NCI-H128 (cell line): ENCODE data around the gene BARHL1.

Source experiments
- DNase-seq: peaks from one replicate; lab custom pipeline; 2025; ENCODE audit not compliant: unreplicated experiment; lab: John Stamatoyannopoulos, UW

Gene BARHL1

DNA sequence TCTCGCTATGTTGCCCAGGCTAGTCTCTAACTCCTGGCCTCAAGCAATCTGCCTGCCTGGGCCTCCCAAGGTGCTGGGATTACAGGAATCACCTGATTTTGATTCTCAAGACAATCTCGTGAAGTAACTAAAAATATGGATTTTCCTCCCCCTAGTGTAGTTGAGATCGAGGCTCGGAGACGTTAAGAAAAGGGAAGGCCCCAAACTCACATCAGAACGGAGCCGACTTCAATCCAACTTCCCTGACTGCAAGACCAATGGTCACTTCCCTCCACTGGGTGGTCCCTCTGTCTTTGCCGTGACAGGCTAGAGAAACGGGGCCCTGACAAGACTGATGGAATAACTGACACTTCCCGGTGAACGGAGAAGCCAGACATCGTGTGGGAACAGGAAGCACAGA, 28.3 kb downstream of the BARHL1 start:
- no peak for DNase-seq

DNA sequence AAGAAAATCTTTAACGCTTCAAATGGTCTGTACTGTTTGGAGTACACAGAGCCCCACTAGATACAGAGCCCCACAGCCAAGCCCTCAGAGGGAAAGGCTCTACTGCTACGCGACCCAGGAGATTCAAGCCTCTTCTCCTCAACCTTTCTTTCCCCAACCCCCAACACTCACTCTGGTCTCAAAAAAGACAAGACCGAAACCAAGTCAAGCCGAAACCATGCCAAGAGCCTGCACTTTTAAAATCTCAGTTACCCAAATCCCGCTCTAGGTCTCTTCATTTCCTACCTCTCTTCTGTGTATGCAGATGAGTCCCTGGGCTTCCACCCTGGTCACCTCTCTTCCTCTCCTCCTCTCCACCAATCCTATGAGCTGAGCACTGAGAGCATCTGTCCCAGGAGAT, 31.9 kb downstream of the BARHL1 start:
- DNase-seq, result no peak

- no peak for DNase-seq
Measured at GRCh38 chr9:132615774-132616173, 33.4 kb downstream of the BARHL1 start.

DNA sequence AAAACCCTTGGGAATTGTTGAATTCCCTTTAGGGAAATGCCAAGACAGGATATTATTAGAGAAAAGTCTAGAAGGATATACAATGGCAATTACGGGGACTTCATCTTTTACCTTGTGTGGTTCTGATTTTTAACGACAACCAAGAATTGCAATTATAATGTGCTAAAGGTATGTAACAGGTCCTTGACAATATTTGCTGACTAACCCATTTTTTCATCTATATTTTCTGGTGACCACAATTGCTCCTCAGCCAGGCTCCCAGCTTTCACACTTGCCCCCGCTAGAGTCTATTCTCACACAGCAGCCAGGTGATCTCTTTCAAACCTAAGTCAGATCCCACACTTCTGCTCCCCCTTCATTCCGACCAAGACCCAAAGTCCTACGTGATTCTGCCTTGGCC, 34.3 kb downstream of the BARHL1 start:
- DNase-seq, result no peak

GRCh38 chr9:132622159-132622558, 39.8 kb downstream of the BARHL1 start:
- DNase-seq, result no peak

DNA sequence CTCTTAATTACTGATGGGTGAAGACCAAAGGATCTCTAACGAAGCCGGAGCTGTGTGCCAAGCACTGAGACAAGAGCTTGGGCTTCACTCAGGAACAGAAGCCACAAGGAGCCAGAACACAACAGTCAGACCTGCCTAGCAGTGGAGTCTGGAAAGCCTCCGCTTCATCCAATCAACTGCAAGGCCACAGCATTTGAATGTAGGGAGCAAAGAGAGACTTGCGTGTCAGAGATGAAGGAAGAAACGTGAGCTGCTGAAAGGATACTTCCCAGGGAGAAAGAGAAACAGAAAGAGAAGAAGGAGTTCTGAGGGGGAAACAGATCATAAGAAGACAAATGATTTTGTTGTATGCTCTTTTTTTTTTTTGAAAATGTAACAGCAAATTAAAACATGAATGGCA, 43.9 kb downstream of the BARHL1 start:
- DNase-seq, result no peak

GRCh38 chr9:132627106-132627505, 44.7 kb downstream of the BARHL1 start:
- no peak for DNase-seq

DNA sequence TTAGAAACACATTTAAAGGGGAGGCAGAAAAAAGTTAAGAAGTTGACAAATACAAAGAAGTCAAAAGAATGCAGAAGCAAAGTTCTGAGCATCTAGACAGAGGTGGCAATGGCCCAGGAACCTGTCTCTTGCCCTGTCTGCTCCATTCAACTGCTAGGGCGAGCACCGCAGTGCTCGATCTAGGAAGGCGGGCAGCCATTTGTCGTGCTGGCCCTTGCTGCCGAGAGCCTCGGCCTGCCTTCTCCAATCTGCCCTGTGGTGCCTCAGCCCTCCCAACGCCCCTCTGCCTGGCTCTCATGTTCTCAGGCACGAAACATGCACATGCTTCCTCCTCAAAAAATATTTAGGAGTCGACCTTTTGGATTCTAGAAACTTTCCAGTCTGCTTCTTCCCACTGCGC, 45.2 kb downstream of the BARHL1 start:
- no peak for DNase-seq

- DNase-seq, result no peak
Measured at GRCh38 chr9:132628746-132629145, 46.3 kb downstream of the BARHL1 start.

DNA sequence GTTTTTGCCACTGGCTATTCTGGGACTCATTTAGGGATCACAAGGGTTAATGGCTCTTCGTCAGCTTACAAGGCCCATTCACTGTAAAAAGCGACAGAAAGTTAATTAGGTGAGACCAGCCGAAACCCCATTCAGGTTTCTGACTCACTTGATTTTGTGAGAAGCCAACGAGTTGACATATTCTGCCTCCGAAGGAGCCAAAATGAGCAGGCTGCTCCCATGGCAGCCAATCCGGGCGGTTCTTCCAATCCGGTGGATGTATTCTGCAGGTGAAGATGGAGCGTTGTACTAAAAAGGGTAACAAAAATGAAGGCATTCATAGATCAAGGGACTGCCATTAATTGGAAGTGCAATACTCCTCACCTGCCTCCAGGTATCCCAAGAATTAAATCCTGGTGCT, 47.7 kb downstream of the BARHL1 start:
- DNase-seq, result no peak

DNA sequence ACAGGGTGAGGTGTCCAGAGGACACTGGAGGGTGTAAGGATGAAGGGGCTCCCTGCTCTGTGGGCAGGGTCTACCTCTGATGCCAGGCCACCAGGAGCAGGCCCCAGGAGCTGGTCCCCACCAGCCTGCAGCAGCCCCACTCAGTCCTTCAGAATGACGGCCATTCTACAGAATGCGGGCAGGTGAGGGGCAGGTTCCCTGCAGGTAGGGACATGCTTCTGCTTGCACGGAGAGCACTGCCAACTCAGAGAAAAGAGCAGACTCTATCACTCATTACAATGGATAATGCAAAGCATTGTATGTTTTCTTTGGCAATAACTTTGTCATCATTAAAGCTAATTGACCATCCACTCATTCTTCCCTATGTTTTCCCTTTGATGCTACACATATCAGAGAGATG, 48.4 kb downstream of the BARHL1 start:
- no peak for DNase-seq

DNA sequence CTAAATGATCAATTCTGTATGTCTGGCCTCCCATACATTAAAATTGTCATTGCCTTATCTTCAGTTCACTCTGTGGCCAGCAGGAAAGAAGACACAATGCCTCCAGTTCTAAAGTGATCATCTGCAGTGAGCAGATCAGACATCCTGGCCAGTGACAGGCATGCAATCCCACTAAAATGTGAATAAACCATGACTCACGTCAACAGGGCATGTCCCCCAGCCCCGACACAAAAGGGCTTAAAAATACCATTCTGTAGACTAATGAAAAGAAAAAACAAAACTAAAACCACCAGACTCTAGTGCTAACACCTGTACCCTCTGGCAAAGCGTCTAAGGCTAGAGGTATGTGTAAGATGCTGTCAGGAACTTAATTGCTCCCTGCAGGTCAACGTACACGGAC, 48.9 kb downstream of the BARHL1 start:
- DNase-seq, result no peak

DNA sequence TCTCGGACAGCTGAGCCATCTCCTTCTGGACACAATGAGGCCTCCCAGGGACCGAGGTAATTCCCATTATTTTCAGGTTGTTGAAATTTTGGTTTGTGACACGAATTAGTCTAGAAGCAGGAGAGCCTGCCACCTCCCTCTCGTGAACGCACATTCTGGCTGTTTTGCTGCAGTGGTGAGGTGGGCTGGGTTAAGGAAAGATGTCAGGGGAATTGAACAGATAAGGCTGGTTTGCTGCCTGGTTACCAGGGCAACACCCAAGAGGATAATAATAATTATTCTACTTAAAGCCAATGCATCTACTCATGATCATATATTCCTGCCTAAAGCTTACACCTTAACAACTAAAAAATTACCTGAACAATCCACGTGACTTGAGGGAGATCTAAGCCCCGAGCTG, 49.3 kb downstream of the BARHL1 start:
- no peak for DNase-seq

- DNase-seq, result no peak
Measured at GRCh38 chr9:132632413-132633129, 50.2 kb downstream of the BARHL1 start.

DNA sequence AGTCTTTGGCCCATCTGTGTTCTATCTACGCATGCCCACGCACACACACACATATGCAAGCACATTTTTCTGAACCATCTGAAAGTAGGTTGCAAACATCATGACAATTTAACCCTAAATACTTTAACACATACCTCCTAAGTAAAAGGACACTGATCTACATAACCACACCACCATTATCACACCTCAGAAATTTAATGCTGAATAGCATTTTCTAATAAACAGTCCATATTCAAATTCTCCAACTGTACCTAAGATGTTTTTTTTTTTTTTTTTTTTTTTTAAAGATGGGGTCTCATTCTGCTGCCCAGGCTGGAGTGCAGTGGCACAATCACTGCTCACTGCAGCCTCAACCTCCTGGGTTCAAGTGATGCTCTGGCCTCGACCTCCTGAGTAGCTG, 51.9 kb downstream of the BARHL1 start:
- DNase-seq, result no peak

DNA sequence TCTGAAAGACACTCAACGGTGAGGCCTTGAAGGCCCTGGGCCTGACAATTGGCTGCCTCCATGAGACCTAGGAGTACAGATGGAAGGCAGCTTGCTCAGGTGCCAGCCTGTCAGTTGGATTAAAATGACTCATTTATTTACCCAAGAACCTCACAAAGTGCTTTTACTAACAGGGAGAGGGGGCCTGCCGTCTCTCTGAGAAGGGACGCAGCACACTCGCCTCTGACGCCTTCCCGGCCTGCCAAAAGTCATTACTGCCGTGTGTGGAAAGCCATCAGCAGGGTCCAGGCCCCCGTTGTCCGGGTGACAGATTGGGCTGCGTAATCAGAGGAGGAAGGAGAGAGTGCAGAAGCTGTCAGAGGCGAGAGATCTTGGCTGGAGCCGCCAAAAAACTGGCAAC, 54.9 kb downstream of the BARHL1 start:
- DNase-seq, result peak; percentile 11

DNA sequence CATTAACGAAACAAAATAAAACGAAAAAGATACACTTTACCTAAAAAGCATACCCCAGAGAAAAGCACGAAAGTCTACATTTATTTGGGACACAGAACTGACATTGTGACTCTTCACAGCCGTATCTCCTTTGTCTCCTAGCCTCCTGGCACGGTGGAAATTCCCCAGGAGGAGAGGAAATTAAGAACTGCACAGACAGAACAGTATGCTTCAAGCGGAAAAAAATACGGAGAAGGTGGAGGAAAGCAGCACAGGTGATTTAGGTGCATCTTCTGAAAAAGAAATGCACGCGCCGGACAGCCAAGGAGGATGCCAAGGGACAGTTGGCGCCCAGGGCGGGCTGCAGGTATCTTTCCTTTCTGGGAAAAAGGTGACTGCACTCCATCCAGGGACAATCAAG, 55.4 kb downstream of the BARHL1 start:
- no peak for DNase-seq

DNA sequence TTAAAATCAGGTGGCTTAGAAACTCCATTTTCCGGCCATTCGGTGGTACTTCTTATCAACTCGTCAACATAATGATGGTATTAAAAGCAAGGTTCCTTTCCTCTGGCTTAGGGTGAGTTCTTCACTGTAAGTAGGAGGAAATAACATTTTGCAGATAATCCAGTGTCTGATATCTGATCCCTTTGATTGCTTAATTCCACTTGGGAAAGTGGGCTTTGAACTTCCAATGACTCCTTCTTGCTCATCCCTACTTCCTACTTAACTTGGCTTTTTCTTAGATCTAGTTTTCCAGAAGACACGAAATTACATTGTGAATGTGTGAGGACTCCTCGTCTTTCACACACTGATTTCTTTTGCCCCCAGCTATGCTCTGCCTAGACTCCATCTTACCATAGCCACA, 55.8 kb downstream of the BARHL1 start:
- no peak for DNase-seq

DNA sequence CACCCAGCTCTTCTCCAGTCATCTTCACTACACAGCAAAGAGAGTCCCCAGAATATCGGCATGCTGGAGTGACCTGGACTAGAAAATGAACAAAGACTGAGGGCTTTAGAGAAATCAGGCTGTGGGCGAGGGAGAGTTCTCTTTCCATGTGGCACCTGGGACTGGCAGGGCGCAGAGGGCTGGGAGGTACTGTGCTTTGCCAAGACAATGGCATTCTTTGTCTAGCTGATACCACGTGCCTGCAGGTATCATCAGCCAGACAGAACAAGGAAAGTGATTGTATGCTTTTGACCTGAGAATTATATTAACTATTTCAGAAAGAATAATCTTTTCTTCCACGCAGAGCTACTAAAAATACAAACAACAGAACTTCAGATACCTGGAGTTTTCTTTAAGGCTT, 56.9 kb downstream of the BARHL1 start:
- no peak for DNase-seq
